SIG-M5 treated with dmso at 0.1 percent for 504 hours (cell line): ENCODE data around the gene DEUP1.
"Not testable (repeated sequence)": the region's sequence is repeated elsewhere in the genome, so short reads cannot be mapped to it uniquely, and the experiment has no call there.

Source experiments
- DNase-seq: peaks from one replicate; lab custom pipeline; 2025; ENCODE audit not compliant: unreplicated experiment; lab: John Stamatoyannopoulos, UW

DEUP1 gene

DNA sequence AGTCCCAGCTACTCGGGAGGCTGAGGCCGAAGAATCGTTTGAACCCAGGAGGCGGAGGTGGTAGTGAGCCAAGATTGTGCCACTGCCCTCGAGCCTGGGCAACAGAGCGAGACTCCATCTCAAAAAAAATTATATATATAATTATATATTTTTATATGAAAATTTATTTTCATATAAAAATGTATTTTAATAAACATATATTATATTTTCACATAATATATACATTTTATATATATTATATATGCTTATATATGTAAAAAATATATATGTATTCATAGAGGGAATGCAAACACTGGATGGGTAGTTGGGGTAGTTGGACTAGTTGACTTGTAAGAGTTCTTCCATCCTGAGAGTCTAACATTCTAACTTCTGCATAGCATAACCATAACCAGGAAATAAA, 20.3 kb downstream of the DEUP1 start:
- DNase-seq = no peak

GRCh38 chr11:93359396-93359795, 28.9 kb downstream of the DEUP1 start:
- peak; percentile 5 for DNase-seq

DNA sequence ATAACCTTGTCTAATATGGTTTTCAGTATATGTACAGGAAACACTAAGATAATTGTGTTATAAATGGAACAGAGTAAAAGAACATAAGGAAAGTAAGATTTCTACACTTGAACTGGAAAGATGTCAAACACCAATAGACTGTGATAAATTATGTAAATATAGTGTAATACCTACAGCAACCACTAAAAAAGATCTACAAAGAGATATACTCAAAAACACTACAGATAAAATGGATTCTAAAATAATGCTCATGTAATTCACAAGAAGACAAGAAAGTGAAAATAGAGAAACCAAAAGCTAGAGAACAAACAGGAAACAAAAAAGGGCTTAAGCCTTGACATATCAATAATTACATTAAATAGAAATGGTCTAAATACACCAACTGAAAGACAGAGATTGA, 30.9 kb downstream of the DEUP1 start:
- no peak for DNase-seq

GRCh38 chr11:93368022-93368421, 37.5 kb downstream of the DEUP1 start:
- DNase-seq = no peak

GRCh38 chr11:93370260-93370659, 39.7 kb downstream of the DEUP1 start:
- no peak for DNase-seq

- DNase-seq = no peak
Measured at GRCh38 chr11:93389737-93390136, 59.2 kb downstream of the DEUP1 start.

DNA sequence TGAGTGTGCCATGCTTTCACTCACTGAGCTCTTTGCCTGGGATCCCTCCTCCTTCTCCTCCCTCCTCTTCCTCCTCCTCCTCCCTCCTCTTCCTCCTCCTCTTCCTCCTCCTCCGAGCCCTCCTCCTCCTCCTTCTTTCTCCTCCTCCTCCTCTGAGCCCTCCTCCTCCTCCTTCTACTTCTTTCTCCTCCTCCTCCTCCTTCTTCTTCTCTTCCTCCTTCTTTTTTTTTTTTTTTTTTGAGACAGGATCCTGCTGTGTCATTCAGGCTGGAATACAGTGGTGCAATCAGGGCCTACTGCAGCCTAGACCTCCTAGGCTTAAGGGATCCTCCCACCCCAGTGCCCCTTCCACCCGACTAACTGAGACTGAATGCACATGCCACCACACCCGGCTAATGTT, 62.3 kb downstream of the DEUP1 start:
- no peak for DNase-seq

- no peak for DNase-seq
Measured at GRCh38 chr11:93393386-93393785, 62.8 kb downstream of the DEUP1 start.

DNA sequence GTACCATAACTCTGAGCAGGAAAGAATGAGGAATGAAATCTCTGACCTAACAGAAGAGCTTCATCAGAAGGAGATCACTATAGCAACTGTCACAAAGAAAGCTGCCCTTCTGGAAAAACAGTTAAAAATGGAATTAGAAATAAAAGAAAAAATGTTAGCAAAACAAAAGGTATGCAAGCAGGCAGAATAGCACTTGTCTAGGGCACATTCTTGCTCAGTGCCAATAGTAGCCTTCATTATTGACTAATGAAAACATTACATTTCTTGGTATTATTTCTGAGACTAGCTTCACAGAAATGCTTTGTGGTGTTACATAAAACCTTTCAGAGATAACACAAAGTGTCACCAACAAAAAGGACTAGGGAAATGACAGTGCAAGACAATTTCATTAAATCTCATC, 63.9 kb downstream of the DEUP1 start:
- no peak for DNase-seq

GRCh38 chr11:93396316-93396715, 65.8 kb downstream of the DEUP1 start:
- DNase-seq = no peak

DNA sequence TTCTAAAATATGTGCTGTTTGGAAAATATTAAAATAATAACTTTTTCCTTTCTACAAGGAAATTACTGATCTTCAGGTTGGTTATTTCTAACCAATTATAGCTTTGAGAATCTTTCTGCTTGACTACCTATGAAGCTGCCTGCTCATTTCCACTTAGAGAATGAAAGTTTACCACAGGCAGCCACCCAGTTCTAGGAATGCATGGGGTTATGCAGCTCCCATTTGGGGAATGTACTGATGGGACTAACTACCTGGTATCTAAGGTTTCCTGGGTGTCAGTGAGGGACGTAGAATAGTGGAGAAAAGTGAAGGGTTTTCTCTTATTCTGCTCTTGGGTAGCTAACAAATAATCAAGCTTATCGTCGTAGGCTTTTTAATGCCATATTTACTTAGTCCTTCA, 73.4 kb downstream of the DEUP1 start:
- DNase-seq = no peak

GRCh38 chr11:93407777-93408401, 77.3 kb downstream of the DEUP1 start:
- DNase-seq = peak; percentile 1

DNA sequence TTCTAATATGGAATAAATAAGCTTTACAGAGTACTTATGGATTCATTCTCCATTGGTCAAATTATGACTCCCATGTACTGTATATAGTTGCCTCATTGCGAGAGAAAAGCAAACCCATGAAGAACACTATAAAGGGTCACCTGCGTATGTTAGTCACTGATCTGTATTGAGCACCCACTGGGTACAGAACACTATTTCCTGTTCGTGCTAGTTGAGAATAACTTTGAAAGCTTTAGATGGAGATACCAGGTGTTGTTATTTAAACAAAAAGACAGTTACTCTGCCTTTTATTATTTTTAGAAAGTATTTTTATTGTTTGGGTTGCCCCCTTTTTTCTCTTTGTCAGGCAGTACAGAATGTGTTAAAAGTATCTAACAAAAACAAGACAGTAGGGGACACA, 79.9 kb downstream of the DEUP1 start:
- no peak for DNase-seq

DNA sequence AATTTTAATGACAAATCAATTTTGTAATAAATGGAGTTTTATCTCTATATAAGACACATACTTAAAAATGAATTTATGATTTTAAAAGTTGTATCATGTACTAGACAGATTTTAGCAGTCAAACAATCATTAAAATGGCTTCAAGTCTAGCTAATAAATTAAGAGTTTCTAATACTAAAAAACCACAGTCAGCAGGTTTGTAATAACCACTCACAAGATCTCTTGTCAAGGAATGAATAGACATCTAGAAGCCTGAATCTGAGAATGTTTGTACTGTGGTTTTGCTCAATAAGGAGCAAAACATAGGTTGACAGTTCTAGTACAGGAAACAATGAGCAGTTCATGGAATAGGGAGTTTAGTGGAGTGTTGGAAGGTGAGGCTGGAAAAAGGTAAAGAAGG, 81.2 kb downstream of the DEUP1 start:
- no peak for DNase-seq

DNA sequence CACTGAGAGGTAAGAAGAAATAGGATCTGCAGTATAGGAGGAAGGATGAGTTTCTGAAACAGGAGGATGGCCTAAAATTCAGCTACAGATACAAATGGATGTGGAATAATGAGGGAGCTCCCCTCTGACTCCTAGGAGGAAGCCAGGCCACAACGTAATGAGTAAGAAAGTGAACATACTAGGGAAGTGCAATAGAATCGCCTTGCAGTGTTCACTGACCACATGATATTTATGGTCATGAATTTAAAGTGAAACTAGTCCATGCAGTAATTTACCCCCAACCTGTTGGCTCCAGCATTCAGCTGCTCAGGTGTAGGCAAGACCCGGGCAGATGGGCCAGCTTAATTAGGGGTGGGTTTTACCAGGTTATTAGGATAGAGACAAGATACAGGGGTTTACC, 101.7 kb downstream of the DEUP1 start:
- DNase-seq = no peak

DNA sequence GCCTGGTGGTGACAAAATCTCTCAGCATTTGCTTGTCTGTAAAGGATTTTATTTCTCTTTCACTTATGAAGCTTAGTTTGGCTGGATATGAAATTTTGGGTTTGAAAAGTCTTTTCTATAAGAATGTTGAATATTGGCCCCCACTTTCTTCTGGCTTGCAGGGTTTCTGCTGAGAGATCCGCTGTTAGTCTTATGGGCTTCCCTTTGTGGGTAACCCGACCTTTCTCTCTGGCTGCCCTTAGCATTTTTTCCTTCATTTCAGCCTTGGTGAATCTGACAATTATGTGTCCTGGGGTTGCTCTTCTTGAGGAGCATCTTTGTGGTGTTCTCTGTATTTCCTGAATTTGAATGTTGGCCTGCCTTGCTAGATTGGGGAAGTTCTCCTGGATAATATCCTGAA, 112.7 kb downstream of the DEUP1 start:
- not testable (repeated sequence) for DNase-seq

DNA sequence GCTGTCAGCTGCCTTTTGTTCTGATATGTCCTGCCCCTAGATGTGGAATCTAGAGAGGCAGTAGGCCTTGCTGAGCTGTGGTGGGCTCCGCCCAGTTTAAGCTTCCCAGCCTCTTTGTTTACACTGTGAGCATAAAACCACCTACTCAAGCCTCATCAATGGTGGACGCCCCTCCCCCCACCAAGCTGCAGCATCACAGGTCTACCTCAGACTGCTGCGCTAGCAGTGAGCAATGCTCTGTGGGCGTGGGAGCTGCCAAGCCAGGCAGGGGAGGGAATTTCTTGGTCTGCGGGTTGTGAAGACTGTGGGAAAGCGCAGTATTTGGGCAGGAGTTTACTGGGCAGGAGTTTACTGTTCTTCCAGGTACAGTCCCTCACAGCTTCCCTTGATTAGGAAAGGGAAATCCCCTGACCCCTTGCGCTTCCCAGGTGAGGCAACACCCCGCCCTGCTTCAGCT, 114.1 kb downstream of the DEUP1 start:
- no peak for DNase-seq

DNA sequence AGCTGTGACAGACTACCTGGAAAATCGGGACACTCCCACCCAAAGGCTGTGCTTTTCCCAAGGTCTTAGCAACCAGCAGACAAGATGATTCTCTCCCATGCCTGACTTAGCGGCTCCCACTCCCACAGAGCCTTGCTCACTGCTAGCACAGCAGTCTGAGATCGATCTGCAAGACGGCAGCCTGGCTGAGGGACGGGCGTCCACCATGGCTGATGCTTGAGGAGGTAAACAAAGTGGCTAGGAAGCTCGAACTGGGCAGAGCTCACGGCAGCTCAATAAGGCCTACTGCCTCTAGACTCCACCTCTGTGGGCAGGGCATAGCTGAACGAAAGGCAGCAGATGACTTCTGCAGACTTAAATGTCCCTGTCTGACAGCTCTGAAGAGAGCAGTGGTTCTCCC, 127.7 kb downstream of the DEUP1 start:
- DNase-seq = no peak

DNA sequence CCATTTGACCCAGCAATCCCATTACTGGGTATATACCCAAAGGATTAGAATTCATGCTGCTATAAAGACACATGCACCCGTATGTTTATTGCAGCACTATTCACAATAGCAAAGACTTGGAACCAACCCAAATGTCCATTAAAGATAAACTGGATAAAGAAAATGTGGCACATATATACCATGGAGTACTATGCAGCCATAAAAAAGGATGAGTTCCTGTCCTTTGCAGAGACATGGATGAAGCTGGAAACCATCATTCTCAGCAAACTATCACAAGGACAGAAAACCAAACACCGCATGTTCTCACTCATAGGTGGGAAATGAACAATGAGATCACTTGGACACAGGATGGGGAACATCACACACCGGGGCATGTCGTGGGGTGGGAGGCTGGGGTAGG, 133.1 kb downstream of the DEUP1 start:
- not testable (repeated sequence) for DNase-seq

DNA sequence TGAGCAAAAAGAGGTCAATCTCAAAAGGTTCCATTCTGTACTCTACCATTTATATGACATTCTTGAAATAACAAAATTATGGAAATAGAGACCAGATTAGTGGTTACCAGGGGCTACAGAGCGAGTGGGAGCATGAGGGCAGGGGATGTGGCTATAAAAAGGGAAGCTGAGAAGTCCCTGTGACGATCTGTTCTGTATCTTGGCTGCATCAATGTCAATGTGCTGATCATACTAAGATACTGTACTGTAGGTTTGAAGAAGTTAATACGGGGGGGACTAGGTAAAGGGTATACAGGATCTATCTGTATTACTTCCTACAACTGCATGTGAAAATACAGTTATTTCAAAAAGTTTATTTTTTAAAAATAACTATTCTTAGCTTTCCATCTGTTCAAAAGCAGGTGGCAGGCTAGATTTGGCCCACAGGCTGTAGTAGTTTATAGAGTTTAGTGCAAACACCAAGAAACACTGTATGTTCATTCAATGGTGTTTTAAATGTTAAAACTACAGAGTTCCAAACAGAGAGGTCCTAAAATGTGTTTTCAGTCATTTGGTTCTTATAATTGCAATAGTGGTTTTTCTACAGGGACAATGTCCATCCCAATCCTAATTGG, 134.5 kb downstream of the DEUP1 start:
- no peak for DNase-seq

GRCh38 chr11:93467054-93467453, 136.5 kb downstream of the DEUP1 start:
- DNase-seq = no peak

DNA sequence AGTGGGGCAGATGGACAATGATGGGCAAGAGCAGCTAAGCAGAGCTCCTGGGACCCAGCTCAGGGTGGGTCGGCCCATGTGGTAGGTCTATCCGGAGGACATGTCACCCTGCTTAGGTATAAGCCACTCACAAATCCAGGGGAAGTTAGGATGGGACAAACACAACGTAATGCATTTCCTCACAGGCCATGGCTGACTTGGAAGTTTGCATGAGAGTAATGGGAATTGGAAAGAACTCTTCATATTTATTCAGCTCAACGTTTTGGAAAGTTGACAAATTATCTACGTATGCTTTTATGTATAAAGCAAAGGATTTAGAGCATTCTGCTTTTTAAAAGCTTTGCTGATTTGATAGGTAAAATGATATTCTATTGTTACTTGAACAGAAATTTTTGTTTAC, 137.7 kb downstream of the DEUP1 start:
- DNase-seq = no peak

GRCh38 chr11:93474123-93474522, 143.6 kb downstream of the DEUP1 start:
- no peak for DNase-seq
